ENCODE measurements around the gene GNS. TPM values are rescaled to one million over a fixed set of nuclear protein-coding genes. Genes with fewer than 3 reads are reported as not detected.

The GNS gene
- polyA plus RNA-seq, 1 donor from 2014 or later, result 39.0 TPM

GRCh38 chr12:64694130-64695040, 64.8 kb downstream of the GNS start:
- H3K4me2 ChIP-seq (ENCODE audit: low read length), result no peak overlapping the region
- no peaks in the 10 kb centered on the region for H3K9me3 ChIP-seq (ENCODE audit: low read length)
- no peak overlapping the region for H2AFZ ChIP-seq (ENCODE audit: low read depth, low read length)
- no peaks in the 10 kb centered on the region for H3F3A ChIP-seq (ENCODE audit: insufficient read depth, low read length, poor library complexity, severe bottlenecking)
- H3K27me3 ChIP-seq (ENCODE audit: insufficient read depth, low read depth, low read length), result no peaks in the 10 kb centered on the region
- no peaks in the 10 kb centered on the region for H3K79me2 ChIP-seq (replicated peaks; ENCODE audit: insufficient read depth, low read length)
- H4K20me1 ChIP-seq (ENCODE audit: insufficient read depth), result no peaks in the 10 kb centered on the region
- H3K9me2 ChIP-seq (ENCODE audit: insufficient read depth, low read length), result no peaks in the 10 kb centered on the region
- H3K27ac ChIP-seq (ENCODE audit: low read length), result no peak overlapping the region
- no peaks in the 10 kb centered on the region for H3K36me3 ChIP-seq (ENCODE audit: insufficient read depth, low read length)
- H3K9ac ChIP-seq (ENCODE audit: low read length), result no peak overlapping the region
- no peak overlapping the region for H3K4me3 ChIP-seq (ENCODE audit: low read length)
- TF ChIP-seq RAD21 (conservative IDR thresholded peaks at IDR 0.05), result no peak
- TF ChIP-seq EZH2 (IDR thresholded peaks at IDR 0.05; ENCODE audit: borderline replicate concordance, insufficient read depth, low read length, poor library complexity, severe bottlenecking), result no peak
- no peak for TF ChIP-seq TAF1 (IDR thresholded peaks at IDR 0.05; ENCODE audit: low read depth)
- no peak for TF ChIP-seq MXI1 (conservative IDR thresholded peaks at IDR 0.05; ENCODE audit: poor library complexity, severe bottlenecking)
- TF ChIP-seq POLR2AphosphoS5 (IDR thresholded peaks at IDR 0.05), result no peak
- no peak for TF ChIP-seq SMC3 (conservative IDR thresholded peaks at IDR 0.05; ENCODE audit: poor library complexity)
- TF ChIP-seq EP300 (conservative IDR thresholded peaks at IDR 0.05; ENCODE audit: poor library complexity, severe bottlenecking), result no peak
- no peak for TF ChIP-seq CTCF (IDR thresholded peaks at IDR 0.05; ENCODE audit: poor library complexity, severe bottlenecking)
- TF ChIP-seq REST (IDR thresholded peaks at IDR 0.05; ENCODE audit: borderline replicate concordance), result no peak

GRCh38 chr12:64691795-64692583, 67.2 kb downstream of the GNS start:
- Histone ChIP-seq H3K27ac (ENCODE audit: low read length) (no peak overlapping the region), H3F3A (ENCODE audit: insufficient read depth, low read length, poor library complexity, severe bottlenecking) (no peaks in the 10 kb centered on the region), H3K36me3 (ENCODE audit: insufficient read depth, low read length) (no peaks in the 10 kb centered on the region), H3K4me2 (ENCODE audit: low read length) (no peak overlapping the region), H3K9me3 (ENCODE audit: low read length) (no peaks in the 10 kb centered on the region), H3K79me2 (replicated peaks; ENCODE audit: insufficient read depth, low read length) (no peaks in the 10 kb centered on the region), H3K4me3 (ENCODE audit: low read length) (no peak overlapping the region), H3K27me3 (ENCODE audit: insufficient read depth, low read depth, low read length) (no peaks in the 10 kb centered on the region), H3K9me2 (ENCODE audit: insufficient read depth, low read length) (no peaks in the 10 kb centered on the region), H3K9ac (ENCODE audit: low read length) (no peak overlapping the region), H2AFZ (ENCODE audit: low read depth, low read length) (no peak overlapping the region), H4K20me1 (ENCODE audit: insufficient read depth) (no peaks in the 10 kb centered on the region)
- TF ChIP-seq MXI1 (conservative IDR thresholded peaks at IDR 0.05; ENCODE audit: poor library complexity, severe bottlenecking), result no peak
